ENCODE results near the gene NRXN3. TPM values are rescaled to one million over a fixed set of nuclear protein-coding genes. Genes with fewer than 3 reads are reported as not detected.

NRXN3 gene
- polyA plus RNA-seq, 1 donor (not counting 4 experiments of a cell fraction or from before 2014, with no cell fraction given), result 0.89 TPM

DNA sequence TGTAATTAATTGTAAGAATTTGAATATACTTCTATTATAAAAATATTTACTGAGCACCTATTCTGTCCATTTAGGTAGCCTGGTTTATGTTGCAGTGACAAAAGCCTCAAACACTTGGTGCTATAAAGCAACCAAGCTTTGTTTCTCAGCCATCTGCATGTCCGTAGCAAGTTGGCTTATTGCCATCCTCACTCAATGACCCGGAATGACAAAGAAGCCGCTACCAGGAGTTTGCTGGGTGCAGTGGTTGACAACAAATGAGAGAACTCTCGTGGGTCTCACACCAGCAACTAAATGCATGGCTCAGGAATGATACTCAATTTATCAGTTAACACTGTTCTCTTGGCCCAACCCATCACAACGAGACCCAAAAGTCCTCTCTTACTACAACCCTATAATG lies 1488.0 kb downstream of the NRXN3 start:
- no peaks in the 10 kb centered on the region for H3K36me3 ChIP-seq (ENCODE audit: control insufficient read depth in 2 of 2, extremely low read depth in 1 of 2, insufficient read depth in 2 of 2, low read length in 2 of 2)
- dilution Hi-C loops (cut with MboI; ENCODE audit: extremely low pct_ligation_motif_present, low sequenced_read_pairs), result no loop called here
- no peak for DNase-seq (ENCODE audit: low read depth, low spot score)

DNA sequence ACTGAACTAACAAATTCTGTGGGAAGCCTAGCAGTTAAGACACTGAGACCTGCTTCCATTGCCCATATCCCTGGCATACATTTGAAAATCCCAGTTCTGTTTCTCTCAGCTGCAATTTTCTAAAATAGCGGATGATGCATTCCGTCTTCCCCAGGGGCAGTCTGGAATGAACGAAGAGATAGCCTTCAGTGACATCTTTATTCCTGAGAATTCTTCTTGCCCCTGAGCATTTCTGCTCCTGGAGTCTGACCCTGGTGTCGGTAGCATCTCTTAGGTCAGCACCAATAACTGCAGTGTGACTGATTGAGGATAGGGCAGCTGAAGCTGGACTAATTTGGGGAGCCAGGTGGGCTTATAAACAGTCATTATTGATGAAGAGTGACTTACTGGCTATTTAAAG lies 1488.6 kb downstream of the NRXN3 start:
- FAIRE-seq (no peak), DNase-seq (ENCODE audit: low read depth, low spot score) (no peak)
- no peaks in the 10 kb centered on the region for H3K36me3 ChIP-seq (ENCODE audit: control insufficient read depth in 2 of 2, extremely low read depth in 1 of 2, insufficient read depth in 2 of 2, low read length in 2 of 2)
- no peak overlapping the region for H3K4me2 ChIP-seq (ENCODE audit: control insufficient read depth, extremely low read depth, insufficient read depth, low read depth, low read length)
- H3K4me1 ChIP-seq (ENCODE audit: control insufficient read depth, extremely low read depth, insufficient read depth, low read length), result peaks cover 5% of the 10 kb centered on the region
- no peaks in the 10 kb centered on the region for H3K9me3 ChIP-seq (ENCODE audit: control insufficient read depth, low read depth, low read length)
- H2AFZ ChIP-seq (ENCODE audit: control insufficient read depth, low read length), result no peak overlapping the region
- no peak overlapping the region for H3K9ac ChIP-seq (ENCODE audit: control insufficient read depth, extremely low read depth, insufficient read depth, low read length)
- H3K79me2 ChIP-seq (ENCODE audit: control insufficient read depth, insufficient read depth, low read length), result no peaks in the 10 kb centered on the region
- no peak overlapping the region for H3K4me3 ChIP-seq (ENCODE audit: control insufficient read depth in 2 of 3, extremely low read depth in 1 of 3, insufficient read depth in 2 of 3, low read depth in 1 of 3, low read length in 3 of 3)
- no peaks in the 10 kb centered on the region for H4K20me1 ChIP-seq (ENCODE audit: control insufficient read depth, extremely low read depth, insufficient read depth, low read length)
- H3K27ac ChIP-seq (ENCODE audit: control insufficient read depth, insufficient read depth, low read length), result no peak overlapping the region
- no peak for TF ChIP-seq EZH2 (IDR thresholded peaks at IDR 0.05; ENCODE audit: low read length)
- TF ChIP-seq, protein P1, sequence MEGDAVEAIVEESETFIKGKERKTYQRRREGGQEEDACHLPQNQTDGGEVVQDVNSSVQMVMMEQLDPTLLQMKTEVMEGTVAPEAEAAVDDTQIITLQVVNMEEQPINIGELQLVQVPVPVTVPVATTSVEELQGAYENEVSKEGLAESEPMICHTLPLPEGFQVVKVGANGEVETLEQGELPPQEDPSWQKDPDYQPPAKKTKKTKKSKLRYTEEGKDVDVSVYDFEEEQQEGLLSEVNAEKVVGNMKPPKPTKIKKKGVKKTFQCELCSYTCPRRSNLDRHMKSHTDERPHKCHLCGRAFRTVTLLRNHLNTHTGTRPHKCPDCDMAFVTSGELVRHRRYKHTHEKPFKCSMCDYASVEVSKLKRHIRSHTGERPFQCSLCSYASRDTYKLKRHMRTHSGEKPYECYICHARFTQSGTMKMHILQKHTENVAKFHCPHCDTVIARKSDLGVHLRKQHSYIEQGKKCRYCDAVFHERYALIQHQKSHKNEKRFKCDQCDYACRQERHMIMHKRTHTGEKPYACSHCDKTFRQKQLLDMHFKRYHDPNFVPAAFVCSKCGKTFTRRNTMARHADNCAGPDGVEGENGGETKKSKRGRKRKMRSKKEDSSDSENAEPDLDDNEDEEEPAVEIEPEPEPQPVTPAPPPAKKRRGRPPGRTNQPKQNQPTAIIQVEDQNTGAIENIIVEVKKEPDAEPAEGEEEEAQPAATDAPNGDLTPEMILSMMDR (optimal IDR thresholded peaks at IDR 0.05 in 1 of 3, IDR thresholded peaks at IDR 0.05 in 1 of 3, conservative IDR thresholded peaks at IDR 0.05 in 1 of 3; ENCODE audit: extremely low read depth in 1 of 3, insufficient read depth in 2 of 3, low read length in 3 of 3), result no peak
- dilution Hi-C loops (cut with MboI; ENCODE audit: extremely low pct_ligation_motif_present, low sequenced_read_pairs), result no loop called here
- no peaks in the 10 kb centered on the region for H3K27me3 ChIP-seq (ENCODE audit: control insufficient read depth, extremely low read depth, insufficient read depth, low read length)
- H3K9me1 ChIP-seq (ENCODE audit: control insufficient read depth, extremely low read depth, insufficient read depth, low read length), result no peaks in the 10 kb centered on the region

More for the DNA sequence above, 1488.0 kb downstream of the NRXN3 start:
- TF ChIP-seq, protein P1 (optimal IDR thresholded peaks at IDR 0.05 in 1 of 3, IDR thresholded peaks at IDR 0.05 in 1 of 3, conservative IDR thresholded peaks at IDR 0.05 in 1 of 3; ENCODE audit: extremely low read depth in 1 of 3, insufficient read depth in 2 of 3, low read length in 3 of 3), result no peak
- no peak for TF ChIP-seq EZH2 (IDR thresholded peaks at IDR 0.05; ENCODE audit: low read length)
- Histone ChIP-seq H3K9me3 (ENCODE audit: control insufficient read depth, low read depth, low read length) (no peaks in the 10 kb centered on the region), H3K9ac (ENCODE audit: control insufficient read depth, extremely low read depth, insufficient read depth, low read length) (no peak overlapping the region), H2AFZ (ENCODE audit: control insufficient read depth, low read length) (no peak overlapping the region), H3K79me2 (ENCODE audit: control insufficient read depth, insufficient read depth, low read length) (no peaks in the 10 kb centered on the region), H3K4me2 (ENCODE audit: control insufficient read depth, extremely low read depth, insufficient read depth, low read depth, low read length) (no peak overlapping the region), H3K27me3 (ENCODE audit: control insufficient read depth, extremely low read depth, insufficient read depth, low read length) (no peaks in the 10 kb centered on the region), H3K27ac (ENCODE audit: control insufficient read depth, insufficient read depth, low read length) (no peak overlapping the region), H4K20me1 (ENCODE audit: control insufficient read depth, extremely low read depth, insufficient read depth, low read length) (no peaks in the 10 kb centered on the region), H3K4me3 (ENCODE audit: control insufficient read depth in 2 of 3, extremely low read depth in 1 of 3, insufficient read depth in 2 of 3, low read depth in 1 of 3, low read length in 3 of 3) (no peak overlapping the region), H3K4me1 (ENCODE audit: control insufficient read depth, extremely low read depth, insufficient read depth, low read length) (peaks cover 7% of the 10 kb centered on the region), H3K9me1 (ENCODE audit: control insufficient read depth, extremely low read depth, insufficient read depth, low read length) (no peaks in the 10 kb centered on the region)
- no peak for FAIRE-seq
